K562 (cell line): ENCODE measurements around the gene DYNLT2. TPM values are rescaled to one million over a fixed set of nuclear protein-coding genes. Genes with fewer than 3 reads are reported as not detected.

Source experiments
- CHD1 ChIP-seq: fragments of 200-600 bp; sonication (generic); IDR thresholded peaks from one replicate; pipeline ENCODE4 v1.6.1; 2012; ENCODE audit warnings: mild to moderate bottlenecking, moderate library complexity, low read length, inconsistent platforms
- CREB3L1 ChIP-seq: fragments of 450-650 bp; IDR thresholded peaks from 2 replicates; pipeline ENCODE4 v1.6.1; 2014; ENCODE audit warnings: low read depth, mild to moderate bottlenecking, moderate library complexity, borderline replicate concordance
- CTCF ChIP-seq, 3 experiments: IDR thresholded peaks in 2 of 3; conservative IDR thresholded peaks in 1 of 3; 2 replicates each; pipeline ENCODE4 v1.5.1; 2011 to 2012; ENCODE audit warnings: low read length in 3 of 3, mild to moderate bottlenecking in 3 of 3, control low read depth in 2 of 3, improper control_type of control experiment in 1 of 3, inconsistent platforms in 1 of 3, low read depth in 1 of 3, mixed read lengths in 1 of 3, moderate library complexity in 1 of 3; ENCODE audit not compliant: insufficient read depth in 2 of 3
- HDAC6 ChIP-seq: IDR thresholded peaks from 2 replicates; pipeline ENCODE4 v1.6.1; 2012; ENCODE audit warnings: low read depth, mild to moderate bottlenecking, control low read depth, inconsistent platforms, low read length, moderate library complexity
- MBD1 ChIP-seq: fragments of 250-450 bp; sonication (Bioruptor Pico); IDR thresholded peaks from 2 replicates; pipeline ENCODE4 v1.8.0; 2022; ENCODE audit warnings: inconsistent platforms
- MCM3 ChIP-seq: fragments of 450-650 bp; IDR thresholded peaks from 2 replicates; pipeline ENCODE4 v1.6.1; 2016
- MTA2 ChIP-seq: fragments of 450-650 bp; IDR thresholded peaks from 2 replicates; pipeline ENCODE4 v1.6.1; 2016; ENCODE audit warnings: low read depth
- NFE2L1 ChIP-seq: fragments of 450-650 bp; IDR thresholded peaks from 2 replicates; pipeline ENCODE4 v1.6.1; 2016; ENCODE audit warnings: missing genetic modification characterization, low read depth, mild to moderate bottlenecking, missing compliant biosample characterization, moderate library complexity, borderline replicate concordance
- SMARCB1 ChIP-seq: IDR thresholded peaks from 2 replicates; pipeline ENCODE4 v1.6.1; 2011; ENCODE audit warnings: improper control_type of control experiment, low read depth; ENCODE audit not compliant: insufficient read length
- VEZF1 ChIP-seq: fragments of 200-800 bp; sonication (Bioruptor generic); IDR thresholded peaks from 2 replicates; pipeline ENCODE4 v1.6.1; 2017; ENCODE audit warnings: missing genetic modification characterization, missing compliant biosample characterization
- ZBTB12 ChIP-seq: fragments of 250-450 bp; sonication (Bioruptor Pico); IDR thresholded peaks from 2 replicates; pipeline ENCODE4 v1.4.0; 2020
- ZNF274 ChIP-seq: IDR thresholded peaks from 2 replicates; pipeline ENCODE4 v1.6.1; 2011; ENCODE audit warnings: low read depth, mild to moderate bottlenecking, low read length, moderate library complexity, borderline replicate concordance
- ZNF311 ChIP-seq: fragments of 250-450 bp; sonication (Bioruptor Pico); IDR thresholded peaks from 2 replicates; pipeline ENCODE4 v1.4.0; 2020; ENCODE audit warnings: mild to moderate bottlenecking, moderate library complexity
- ZNF518B ChIP-seq: fragments of 250-450 bp; sonication (Bioruptor Pico); IDR thresholded peaks from 2 replicates; pipeline ENCODE4 v1.5.0; 2021; ENCODE audit warnings: mild to moderate bottlenecking, moderate library complexity
- ZNF695 ChIP-seq: fragments of 450-650 bp; formaldehyde crosslinking; IDR thresholded peaks from 2 replicates; pipeline ENCODE4 v1.4.0; 2020; ENCODE audit warnings: mild to moderate bottlenecking, moderate library complexity
- ZNF79 ChIP-seq: fragments of 250-450 bp; sonication (Bioruptor Pico); IDR thresholded peaks from 2 replicates; pipeline ENCODE4 v1.4.0; 2020; ENCODE audit warnings: low read depth, mild to moderate bottlenecking, moderate library complexity
- polyA plus RNA-seq, 8 experiments: library from polyadenylated mRNA; depleted of rRNA in 4 of 8; stranded (reverse) in 5 of 8; unstranded in 3 of 8; fragments of >200 nt; fragmentation: Nextera tagmentation in 2 of 8; fragmentation: Illumina TruSeq in 1 of 8; extraction: Ambion mirVana in 2 of 8; extraction: Trizol in 1 of 8; gene quantifications; 2 replicates each; pipeline versions ENCODE4 v1.2.1 to v1.2.3, GENCODE V29; 2011 to 2014; ENCODE audit warnings: inconsistent platforms in 1 of 8, missing spikeins in 1 of 8
- total RNA-seq, 7 experiments: library from RNA; depleted of rRNA in 6 of 7; stranded (reverse); fragments of >200 nt in 6 of 7; fragmentation: Illumina TruSeq in 2 of 7; extraction: Trizol in 2 of 7; gene quantifications; 2 replicates each; pipeline versions ENCODE4 v1.2.1 to v1.2.3, GENCODE V29; 2011 to 2021; ENCODE audit warnings: low replicate concordance in 1 of 7

DYNLT2 gene
- total and polyA plus RNA-seq, 9 of the 15 experiments (the other 6 are each of a cell fraction or from before 2014, with no cell fraction given), result 2.0 to 12.8 (median 6.3) TPM

- TF ChIP-seq ZNF518B (CRISPR knock-in tag), result no peak
- TF ChIP-seq ZNF79 (CRISPR knock-in tag), result no peak
- TF ChIP-seq VEZF1 (CRISPR knock-in tag), result peak; percentile 59; the same call in 1 of the 2 replicates
- TF ChIP-seq HDAC6, result no peak
- TF ChIP-seq MCM3, result no peak
- TF ChIP-seq ZNF311 (CRISPR knock-in tag), result no peak
- TF ChIP-seq NFE2L1 (tag), result no peak
- no peak for TF ChIP-seq SMARCB1
- TF ChIP-seq ZNF695 (CRISPR knock-in tag), result no peak
- no peak for TF ChIP-seq MTA2
- TF ChIP-seq CTCF (IDR thresholded peaks at IDR 0.05 in 2 of 3, conservative IDR thresholded peaks at IDR 0.05 in 1 of 3; ENCODE audit: insufficient read depth in 2 of 3, low read depth in 1 of 3, low read length in 3 of 3), result 0 out of 6 replicates have a peak, but pooled peaks of 1 of the 3 experiments have one; percentile 3
- no peak for TF ChIP-seq MBD1 (CRISPR knock-in tag)
- TF ChIP-seq CHD1, result no peak
- TF ChIP-seq CREB3L1, result no peak
- TF ChIP-seq ZNF274, result no peak
- no peak for TF ChIP-seq ZBTB12 (CRISPR knock-in tag)
Observed at GRCh38 chr6:169723991-169724493, 27.3 kb downstream of the DYNLT2 start (continued).
